GM11168 (cell line): ENCODE results near the gene NGB.

Source experiments
- in situ Hi-C: fragments of 300-500 bp; cut with MboI; formaldehyde crosslinking; loops from one replicate; pipeline ENCODE4 v1.12.0; 2022; ENCODE audit warnings: low sequenced_read_pairs; ENCODE audit not compliant: unreplicated experiment

Gene NGB

DNA sequence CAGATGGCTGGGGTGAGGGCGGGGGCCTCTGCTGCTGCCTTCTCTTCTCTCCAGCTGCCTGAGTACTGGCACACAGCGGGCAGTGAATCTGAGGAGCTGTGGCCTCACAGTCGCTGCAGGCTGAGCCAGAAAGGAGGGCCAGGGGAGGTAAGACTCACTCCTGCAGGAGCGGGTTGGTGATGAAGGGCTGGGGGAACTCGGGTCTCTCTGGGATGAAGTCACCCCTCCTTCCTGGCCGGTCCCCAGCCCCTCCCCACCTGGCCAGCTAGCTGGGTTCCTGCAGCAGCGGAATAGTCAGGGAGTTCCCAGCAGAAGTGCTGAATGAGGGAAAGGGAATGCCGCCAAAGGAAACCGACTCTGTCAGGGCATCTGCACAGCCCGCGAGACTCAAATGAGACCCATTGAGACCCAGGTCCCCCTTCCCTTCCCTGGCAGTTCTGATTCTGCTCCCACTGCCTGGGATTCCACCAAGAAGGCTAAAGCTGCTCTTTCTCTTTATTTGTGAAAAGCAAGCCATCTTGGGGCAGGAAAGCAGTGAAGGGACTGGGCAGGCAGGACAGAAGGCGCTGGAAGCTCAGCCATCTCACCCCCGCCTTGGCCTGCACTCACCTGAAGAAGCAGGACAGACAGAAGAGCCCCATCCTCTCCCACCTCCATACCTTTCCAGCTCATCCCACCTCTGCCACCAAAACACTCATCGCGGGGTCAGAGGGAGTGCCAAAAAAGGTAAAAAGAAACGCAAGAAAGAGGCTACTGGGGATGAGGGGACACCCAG is 5.3 kb downstream of the NGB start:
- in situ Hi-C loops: no loop called here

DNA sequence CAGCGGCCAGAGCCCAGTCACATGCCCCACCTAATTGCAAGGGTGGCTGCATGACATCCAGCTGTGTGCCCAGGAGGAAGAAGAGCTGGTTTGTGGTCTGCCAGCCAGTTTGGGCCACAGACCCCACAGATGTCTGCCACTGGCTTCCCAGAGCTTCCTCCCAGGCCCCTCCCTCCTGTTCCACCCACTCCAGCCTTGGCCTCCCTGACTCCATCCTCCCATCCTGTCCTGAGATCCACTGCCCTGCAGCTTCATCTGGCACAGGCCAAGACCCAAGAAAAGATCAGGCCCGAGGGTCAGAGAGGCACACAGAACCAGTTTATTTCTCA is 5.9 kb downstream of the NGB start:
- in situ Hi-C loops: no loop called here

DNA sequence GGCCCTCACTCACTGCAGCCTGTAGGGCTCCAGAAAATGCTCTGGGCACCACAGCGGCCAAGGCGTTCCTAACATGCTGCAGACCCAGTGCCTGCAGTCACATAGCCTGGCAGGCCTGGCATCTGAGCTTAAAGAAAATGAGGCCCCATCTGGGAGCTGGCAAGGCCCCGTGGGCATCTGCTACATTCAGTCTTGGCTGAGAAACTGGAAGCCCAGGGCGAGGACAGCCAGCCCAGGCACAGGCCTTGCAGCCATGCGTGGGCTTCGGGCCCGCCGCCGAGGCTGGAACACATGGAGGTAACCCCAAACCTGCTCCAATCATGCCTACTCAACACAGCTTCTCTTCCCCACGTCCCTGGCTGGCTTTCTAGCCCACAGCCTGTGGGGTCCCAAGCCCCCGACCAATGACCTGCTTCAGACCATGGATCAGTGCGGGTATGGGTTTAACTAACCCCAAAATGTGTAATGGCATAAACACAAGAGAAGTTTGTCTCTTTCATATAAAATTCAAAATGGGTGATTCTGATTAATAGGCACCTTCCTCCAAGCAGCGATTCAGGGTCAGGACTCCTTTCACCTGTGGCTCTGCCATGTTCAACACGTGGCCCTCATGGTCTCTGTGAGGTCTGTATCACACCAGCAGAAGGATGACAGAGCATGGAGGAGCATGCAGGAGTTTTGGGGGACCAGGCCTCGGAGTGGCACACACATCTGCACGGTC is 6.4 kb downstream of the NGB start:
- in situ Hi-C loops: no loop called here

- in situ Hi-C loops: no loop called here
These were observed 10.4 kb downstream of the NGB start for GRCh38 chr14:77260631-77261030.

- in situ Hi-C loops: no loop called here
These were observed 10.8 kb downstream of the NGB start for GRCh38 chr14:77260199-77260598.

DNA sequence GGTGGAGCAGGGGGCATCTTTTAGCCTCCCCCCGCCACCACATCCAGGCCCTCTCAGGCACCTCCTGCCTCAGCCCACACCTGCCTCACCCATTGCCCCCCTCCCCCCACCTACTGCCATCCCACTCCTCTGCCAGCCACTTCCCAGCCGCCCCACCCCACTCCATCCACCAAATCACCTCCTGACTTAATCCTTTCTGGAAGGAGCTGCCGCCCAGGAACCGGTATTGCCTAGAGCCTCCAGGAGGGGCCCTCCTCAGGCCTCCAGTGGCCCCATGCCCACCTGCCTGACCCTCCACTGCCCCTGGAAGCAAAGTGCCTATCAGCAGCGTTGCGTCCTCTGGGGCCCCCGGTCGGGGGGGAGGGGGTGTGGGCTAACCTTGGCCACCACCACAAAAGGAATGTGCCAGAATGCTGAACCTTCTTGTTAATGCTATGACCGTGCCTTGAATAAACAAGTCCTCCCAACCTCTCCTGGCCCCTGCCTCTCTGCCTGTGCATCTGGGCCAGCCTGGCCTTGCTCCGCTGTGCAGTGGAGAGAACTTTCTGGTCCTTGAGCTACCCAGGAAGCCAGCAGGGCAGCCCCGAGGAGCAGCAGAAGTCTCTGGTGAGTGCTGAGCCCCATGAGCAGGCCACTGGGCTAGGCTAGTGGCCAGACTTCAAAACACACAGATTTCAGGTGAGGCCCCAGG is 11.8 kb downstream of the NGB start:
- in situ Hi-C loops: no loop called here

GRCh38 chr14:77258566-77258965 is 12.4 kb downstream of the NGB start:
- in situ Hi-C loops: no loop called here

- in situ Hi-C loops: no loop called here
These were observed 13.3 kb downstream of the NGB start for GRCh38 chr14:77257700-77258099.

DNA sequence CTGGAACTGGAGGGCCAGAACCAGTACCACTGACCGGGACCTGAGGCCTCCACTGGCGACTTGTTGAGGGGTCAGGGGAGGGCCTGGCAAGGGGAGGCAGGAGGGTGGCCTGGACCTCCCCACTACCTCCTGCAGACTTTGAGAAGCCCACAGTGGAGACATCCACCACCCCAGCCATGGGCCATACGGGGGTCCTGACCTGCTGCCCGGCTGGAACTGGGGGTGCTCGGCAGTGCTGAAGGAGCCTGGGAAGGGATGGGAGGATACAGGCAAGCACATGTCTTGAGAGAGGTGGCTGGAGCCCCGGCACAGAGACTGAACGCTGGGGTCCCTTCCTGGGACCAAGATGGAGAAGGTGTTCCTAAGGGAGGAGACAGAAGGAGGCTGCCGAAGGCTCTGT is 14.3 kb downstream of the NGB start:
- in situ Hi-C loops: no loop called here

DNA sequence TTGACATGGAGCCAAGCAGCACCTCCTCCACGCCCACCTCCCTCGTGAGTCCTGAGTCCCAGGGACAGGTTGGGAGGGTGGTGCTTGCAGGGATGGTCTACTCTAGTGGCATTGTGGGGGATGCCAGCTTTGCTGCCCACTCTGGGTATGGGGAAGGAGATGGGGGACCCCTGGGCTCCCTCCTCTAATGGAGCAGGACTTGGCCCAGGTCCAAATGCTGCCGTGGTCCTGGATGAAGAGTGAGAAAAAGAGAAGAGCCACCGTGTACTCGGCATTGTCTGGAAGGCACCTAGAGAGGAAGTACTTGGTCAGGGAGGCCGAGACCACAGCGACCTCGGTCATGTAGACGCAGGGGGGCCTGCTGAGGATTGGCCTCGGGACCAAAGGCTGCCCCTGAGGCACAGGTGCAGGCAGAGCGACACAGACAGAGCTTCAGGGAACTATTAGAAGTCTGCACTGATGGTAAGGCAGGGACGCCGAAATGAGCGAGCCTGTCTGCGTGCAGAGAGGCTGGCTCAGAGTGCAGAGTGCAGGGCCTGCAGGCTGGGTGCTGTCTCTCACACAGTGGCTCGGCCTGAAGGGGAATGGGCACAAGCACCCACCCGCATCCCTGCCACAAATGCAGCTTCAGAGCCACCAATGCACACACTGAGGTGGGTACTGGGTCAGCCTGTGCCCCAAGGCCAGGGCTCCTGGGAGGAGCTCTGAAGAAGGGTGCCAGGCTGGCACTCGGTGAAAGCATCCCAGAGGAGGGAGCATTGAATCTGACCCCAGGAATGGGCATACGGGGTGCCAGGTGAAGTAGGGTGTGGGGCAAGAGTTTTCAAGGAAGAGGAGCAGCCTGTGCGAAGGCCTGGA is 17.4 kb downstream of the NGB start:
- in situ Hi-C loops: no loop called here

DNA sequence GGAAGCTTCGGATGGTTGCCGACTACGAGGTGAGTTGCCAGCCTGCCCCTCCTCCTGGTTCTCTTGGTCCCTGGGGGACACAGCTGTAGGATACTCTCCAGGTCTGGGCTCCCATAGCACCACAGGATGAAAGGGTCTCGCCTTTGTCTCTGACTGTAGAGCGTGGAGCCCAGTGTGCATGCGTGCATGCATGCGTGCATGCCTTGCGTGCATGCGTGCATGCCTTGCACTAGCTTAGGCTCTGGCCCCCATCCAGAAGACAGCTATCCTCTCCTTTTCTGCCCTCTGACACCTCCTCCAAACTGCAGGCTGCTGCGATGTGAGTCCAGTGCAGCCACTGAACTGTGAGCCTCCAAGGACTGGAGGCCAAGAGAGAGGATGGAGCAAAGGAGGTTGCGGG is 19.1 kb downstream of the NGB start:
- in situ Hi-C loops: no loop called here

GRCh38 chr14:77250927-77251326 is 20.1 kb downstream of the NGB start:
- in situ Hi-C loops: no loop called here

DNA sequence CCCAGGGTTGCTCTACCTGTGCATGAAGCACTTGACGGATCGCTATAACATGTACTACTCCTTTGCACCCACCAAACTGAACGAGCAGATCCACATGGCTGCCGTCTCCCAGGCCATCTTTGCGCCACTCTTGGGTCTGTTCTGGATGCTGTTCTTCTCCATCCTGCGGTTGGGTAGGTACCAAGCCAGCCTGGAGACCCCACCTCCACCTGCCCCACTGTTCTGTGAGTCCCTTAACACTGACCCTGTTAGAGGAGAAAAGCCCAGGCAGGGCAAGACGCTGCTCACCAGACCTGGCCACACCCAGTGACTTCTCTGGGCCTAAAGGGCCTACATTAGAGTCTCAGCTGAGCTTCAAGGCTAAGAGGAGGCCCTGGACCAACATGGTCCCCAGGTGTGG is 21.7 kb downstream of the NGB start:
- in situ Hi-C loops: no loop called here

DNA sequence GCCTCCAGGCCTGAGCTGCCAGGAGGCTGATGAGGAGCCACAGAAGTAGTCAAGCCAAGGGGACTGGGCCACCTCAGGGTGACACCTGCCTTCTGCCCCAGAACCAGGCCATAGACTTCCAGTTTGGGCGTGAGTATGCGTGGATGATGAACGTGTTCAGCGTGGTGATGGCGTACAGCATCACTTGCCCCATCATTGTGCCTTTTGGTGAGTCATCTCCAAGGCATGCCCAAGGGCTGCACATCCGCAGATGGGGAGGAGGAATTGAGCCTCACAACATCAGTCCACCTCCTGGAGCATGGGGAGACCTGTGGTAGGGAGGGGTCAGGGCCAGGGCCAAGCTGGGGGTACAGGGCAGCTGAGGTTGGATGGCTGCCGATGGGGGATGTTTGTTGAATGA is 22.3 kb downstream of the NGB start:
- in situ Hi-C loops: no loop called here

- in situ Hi-C loops: no loop called here
These were observed 24.2 kb downstream of the NGB start for GRCh38 chr14:77246784-77247183.

DNA sequence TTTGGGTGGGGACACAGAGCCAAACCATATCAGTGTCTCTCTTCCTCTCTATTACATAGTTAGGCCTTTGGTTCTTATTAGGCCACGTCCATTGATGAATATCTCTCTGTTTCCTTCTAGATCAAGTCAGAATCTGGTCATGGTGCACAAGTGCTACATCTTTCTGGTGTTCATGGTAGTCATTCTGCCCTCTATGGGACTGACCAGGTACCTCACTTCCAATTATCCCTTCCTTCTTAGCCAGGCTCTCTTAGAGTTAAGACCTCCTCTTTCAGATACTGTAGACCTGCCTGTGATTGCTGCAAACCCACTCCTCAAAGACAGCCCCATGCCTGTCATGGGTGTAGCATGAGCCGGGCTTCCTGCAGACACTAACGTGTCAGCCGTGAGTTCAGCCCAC is 25.2 kb downstream of the NGB start:
- in situ Hi-C loops: no loop called here

DNA sequence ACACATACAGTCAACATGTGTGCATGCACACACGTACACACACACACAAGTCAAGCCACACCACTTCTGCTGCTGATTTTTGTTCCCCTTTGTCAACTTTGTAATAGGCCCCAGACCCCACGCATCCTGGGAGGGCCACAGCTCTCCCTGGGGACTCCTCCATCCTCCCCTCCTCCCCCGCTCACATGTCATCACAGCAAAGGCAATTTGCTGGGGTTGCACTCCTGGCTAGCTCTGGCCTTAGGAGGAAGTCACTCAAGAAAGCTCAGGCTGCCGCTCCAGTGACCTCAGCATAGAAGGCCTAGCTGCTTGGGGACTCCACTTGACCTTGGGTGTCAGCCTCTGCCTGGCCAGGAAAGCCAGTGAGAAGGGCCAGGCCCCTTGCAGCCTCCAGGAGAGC is 27.2 kb downstream of the NGB start:
- in situ Hi-C loops: no loop called here

- in situ Hi-C loops: no loop called here
These were observed 28.3 kb downstream of the NGB start for GRCh38 chr14:77242752-77243151.

GRCh38 chr14:77241955-77242354 is 29.1 kb downstream of the NGB start:
- in situ Hi-C loops: no loop called here

- in situ Hi-C loops: no loop called here
These were observed 30.6 kb downstream of the NGB start for GRCh38 chr14:77240336-77240915.
